Activated CD4-positive, alpha-beta T cell treated with anti-CD3 and anti-CD28 coated beads, Interleukin-2, Interleukin-4, amounts not matched to agents 100 ng/mL and 50 ng/mL, durations not matched to agents 16 hours and 8 hours (primary cell): Measurements from ENCODE around the gene LRRC42.
"Not testable (repeated sequence)": the region's sequence is repeated elsewhere in the genome, so short reads cannot be mapped to it uniquely, and the experiment has no call there.

Source experiments
- DNase-seq: peaks from one replicate; pipeline ENCODE4 v3.0.0-alpha.2; 2020; ENCODE audit warnings: low spot score

Gene LRRC42

GRCh38 chr1:53967409-53968124 lies 21.4 kb downstream of the LRRC42 start:
- DNase-seq: no peak

GRCh38 chr1:53968125-53968513 lies 22.0 kb downstream of the LRRC42 start:
- DNase-seq: no peak

GRCh38 chr1:53969323-53969722 lies 23.2 kb downstream of the LRRC42 start:
- DNase-seq: not testable (repeated sequence)

GRCh38 chr1:53971718-53972117 lies 25.6 kb downstream of the LRRC42 start:
- no peak for DNase-seq

- DNase-seq: no peak
These were observed 29.7 kb downstream of the LRRC42 start for GRCh38 chr1:53975861-53976260.

- DNase-seq: no peak
These were observed 33.7 kb downstream of the LRRC42 start for GRCh38 chr1:53979712-53980450.

- no peak for DNase-seq
These were observed 35.1 kb downstream of the LRRC42 start for GRCh38 chr1:53981220-53981619.

GRCh38 chr1:53982034-53982762 lies 36.0 kb downstream of the LRRC42 start:
- DNase-seq: no peak

- DNase-seq: no peak
These were observed 36.6 kb downstream of the LRRC42 start for GRCh38 chr1:53982763-53983104.

- DNase-seq: no peak
These were observed 38.6 kb downstream of the LRRC42 start for GRCh38 chr1:53984726-53985125.

- DNase-seq: no peak
These were observed 40.3 kb downstream of the LRRC42 start for GRCh38 chr1:53986458-53986857.

- DNase-seq: peak; percentile 55
These were observed 41.7 kb downstream of the LRRC42 start for GRCh38 chr1:53987880-53988279.

- peak; percentile 3 for DNase-seq
These were observed 46.1 kb downstream of the LRRC42 start for GRCh38 chr1:53992085-53992874.

GRCh38 chr1:53994516-53994915 lies 48.4 kb downstream of the LRRC42 start:
- DNase-seq: not testable (repeated sequence)

- no peak for DNase-seq
These were observed 49.5 kb downstream of the LRRC42 start for GRCh38 chr1:53995683-53996082.

- no peak for DNase-seq
These were observed 52.1 kb downstream of the LRRC42 start for GRCh38 chr1:53998223-53998622.

- DNase-seq: no peak
These were observed 53.8 kb downstream of the LRRC42 start for GRCh38 chr1:53999920-54000319.

GRCh38 chr1:54001591-54001990 lies 55.4 kb downstream of the LRRC42 start:
- no peak for DNase-seq

- DNase-seq: no peak
These were observed 56.5 kb downstream of the LRRC42 start for GRCh38 chr1:54002544-54003248.

GRCh38 chr1:54003249-54003646 lies 57.1 kb downstream of the LRRC42 start:
- no peak for DNase-seq

GRCh38 chr1:54003750-54004480 lies 57.8 kb downstream of the LRRC42 start:
- DNase-seq: not testable (repeated sequence)
